ENCODE data around the gene EVPL.
"Not testable (repeated sequence)": the region's sequence is repeated elsewhere in the genome, so short reads cannot be mapped to it uniquely, and the experiment has no call there.

Gene EVPL

GRCh38 chr17:75996665-75997590 is 30.2 kb downstream of the EVPL start:
- DNase-seq (ENCODE audit: low spot score) = peak; percentile 59

GRCh38 chr17:75995385-75995925 is 31.7 kb downstream of the EVPL start:
- no peak for DNase-seq (ENCODE audit: low spot score)

- DNase-seq (ENCODE audit: low spot score) = no peak
These were observed 32.2 kb downstream of the EVPL start for GRCh38 chr17:75994802-75995370.

GRCh38 chr17:75991396-75991795 is 35.7 kb downstream of the EVPL start:
- DNase-seq (ENCODE audit: low spot score) = no peak

GRCh38 chr17:75987041-75987440 is 40.1 kb downstream of the EVPL start:
- no peak for DNase-seq (ENCODE audit: low spot score)

- no peak for DNase-seq (ENCODE audit: low spot score)
These were observed 41.1 kb downstream of the EVPL start for GRCh38 chr17:75985986-75986385.

GRCh38 chr17:75983501-75984181 is 43.5 kb downstream of the EVPL start:
- DNase-seq (ENCODE audit: low spot score) = no peak

- no peak for DNase-seq (ENCODE audit: low spot score)
These were observed 46.0 kb downstream of the EVPL start for GRCh38 chr17:75981019-75981615.

GRCh38 chr17:75980188-75981018 is 46.7 kb downstream of the EVPL start:
- no peak for DNase-seq (ENCODE audit: low spot score)

- DNase-seq (ENCODE audit: low spot score) = peak; percentile 26
These were observed 47.4 kb downstream of the EVPL start for GRCh38 chr17:75979705-75980187.

- DNase-seq (ENCODE audit: low spot score) = peak; percentile 94
These were observed 48.0 kb downstream of the EVPL start, which contains the start of the genes ACOX1 and TEN1 for GRCh38 chr17:75978938-75979704. Gene ACOX1 (minus strand): TSS chr17:75979166. CDS start chr17:75979073, 93 bp downstream. Gene TEN1 (plus strand): TSS chr17:75979240. CDS start chr17:75986193, 6,953 bp downstream.

- DNase-seq (ENCODE audit: low spot score) = no peak
These were observed 50.8 kb downstream of the EVPL start for GRCh38 chr17:75976175-75976848.

GRCh38 chr17:75975757-75976174 is 51.3 kb downstream of the EVPL start:
- DNase-seq (ENCODE audit: low spot score) = no peak

GRCh38 chr17:75975187-75975586 is 51.9 kb downstream of the EVPL start:
- not testable (repeated sequence) for DNase-seq (ENCODE audit: low spot score)

GRCh38 chr17:75970626-75971025 is 56.5 kb downstream of the EVPL start:
- no peak for DNase-seq (ENCODE audit: low spot score)

- DNase-seq (ENCODE audit: low spot score) = peak; percentile 32
These were observed 57.0 kb downstream of the EVPL start for GRCh38 chr17:75970011-75970523.

GRCh38 chr17:75969044-75969443 is 58.1 kb downstream of the EVPL start:
- DNase-seq (ENCODE audit: low spot score) = not testable (repeated sequence)

- no peak for DNase-seq (ENCODE audit: low spot score)
These were observed 61.6 kb downstream of the EVPL start for GRCh38 chr17:75965468-75965867.

- DNase-seq (ENCODE audit: low spot score) = no peak
These were observed 67.1 kb downstream of the EVPL start for GRCh38 chr17:75959839-75960511.
